HG02642 (cell line): Measurements from ENCODE around the gene CDH13.

Experiments used
- ATAC-seq: cut with Tn5 transposase; IDR thresholded peaks from one replicate; pipeline ENCODE4 v1.9.1; 2021; ENCODE audit warnings: mild to moderate bottlenecking; ENCODE audit not compliant: unreplicated experiment, poor library complexity

CDH13 gene

GRCh38 chr16:83817022-83817421 lies 1190.3 kb downstream of the CDH13 start:
- no peak for ATAC-seq

- no peak for ATAC-seq
Measured at GRCh38 chr16:83818276-83818675, 1191.5 kb downstream of the CDH13 start.

- ATAC-seq: no peak
Measured at GRCh38 chr16:83819361-83819760, 1192.6 kb downstream of the CDH13 start.

- peak; percentile 75 for ATAC-seq
Measured at GRCh38 chr16:83826146-83826913, 1199.6 kb downstream of the CDH13 start.

GRCh38 chr16:83830091-83830768 lies 1203.5 kb downstream of the CDH13 start:
- no peak for ATAC-seq

GRCh38 chr16:83830769-83831455 lies 1204.1 kb downstream of the CDH13 start:
- no peak for ATAC-seq

- no peak for ATAC-seq
Measured at GRCh38 chr16:83831456-83831987, 1204.8 kb downstream of the CDH13 start.

GRCh38 chr16:83833921-83834320 lies 1207.2 kb downstream of the CDH13 start:
- no peak for ATAC-seq

- no peak for ATAC-seq
Measured at GRCh38 chr16:83835586-83836566, 1209.1 kb downstream of the CDH13 start.

- ATAC-seq: no peak
Measured at GRCh38 chr16:83837566-83837965, 1210.8 kb downstream of the CDH13 start.

- ATAC-seq: no peak
Measured at GRCh38 chr16:83838151-83838550, 1211.4 kb downstream of the CDH13 start.

- no peak for ATAC-seq
Measured at GRCh38 chr16:83839561-83839960, 1212.8 kb downstream of the CDH13 start.

GRCh38 chr16:83840060-83840617 lies 1213.4 kb downstream of the CDH13 start:
- no peak for ATAC-seq

GRCh38 chr16:83842291-83842690 lies 1215.5 kb downstream of the CDH13 start:
- ATAC-seq: no peak

- ATAC-seq: no peak
Measured at GRCh38 chr16:83842756-83843507, 1216.2 kb downstream of the CDH13 start.

- ATAC-seq: no peak
Measured at GRCh38 chr16:83843657-83844056, 1216.9 kb downstream of the CDH13 start.

GRCh38 chr16:83845263-83845662 lies 1218.5 kb downstream of the CDH13 start:
- ATAC-seq: no peak

- ATAC-seq: no peak
Measured at GRCh38 chr16:83847371-83848225, 1220.8 kb downstream of the CDH13 start.
